GM21515 (cell line): Measurements from ENCODE around the gene B4GALT5.

Experiments
- ATAC-seq: cut with Tn5 transposase; IDR thresholded peaks from one replicate; pipeline ENCODE4 v1.9.1; 2021; ENCODE audit not compliant: unreplicated experiment

B4GALT5 gene

GRCh38 chr20:49701241-49701790, 12.4 kb downstream of the B4GALT5 start:
- ATAC-seq = no peak

DNA sequence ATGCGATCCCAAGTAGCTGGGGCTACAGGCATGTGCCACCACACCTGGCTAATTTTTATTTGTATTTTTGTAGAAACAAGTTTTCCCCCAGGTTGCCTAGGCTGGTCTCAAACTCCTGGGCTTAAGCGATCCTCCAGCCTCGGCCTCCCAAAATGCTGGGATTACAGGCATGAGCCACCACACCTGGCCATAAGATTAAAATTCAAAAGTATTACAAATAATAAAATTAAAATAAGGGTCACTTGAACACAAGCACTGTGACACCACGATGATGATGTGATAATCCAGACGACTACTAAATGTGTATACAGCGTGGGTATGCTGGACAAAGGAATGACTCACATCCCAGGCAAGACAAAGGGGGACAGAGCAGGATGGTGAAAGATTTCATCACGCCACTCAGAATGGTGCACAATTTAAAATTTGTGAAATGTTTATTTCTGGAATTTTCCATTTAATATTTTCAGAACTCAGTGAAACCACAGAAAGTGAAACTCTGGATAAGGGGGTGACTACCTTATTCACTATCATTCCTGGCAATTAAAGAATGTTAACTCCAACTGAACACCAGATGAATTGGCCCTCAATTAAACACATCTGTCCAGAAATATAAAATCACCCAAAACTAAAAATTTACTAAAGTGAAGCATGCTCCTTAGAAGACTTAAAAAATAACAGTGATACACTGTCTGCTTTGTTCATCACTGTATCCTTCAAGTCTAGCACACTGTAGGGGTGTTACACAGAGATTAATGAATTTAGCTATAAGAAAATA, 13.1 kb downstream of the B4GALT5 start:
- ATAC-seq = no peak

DNA sequence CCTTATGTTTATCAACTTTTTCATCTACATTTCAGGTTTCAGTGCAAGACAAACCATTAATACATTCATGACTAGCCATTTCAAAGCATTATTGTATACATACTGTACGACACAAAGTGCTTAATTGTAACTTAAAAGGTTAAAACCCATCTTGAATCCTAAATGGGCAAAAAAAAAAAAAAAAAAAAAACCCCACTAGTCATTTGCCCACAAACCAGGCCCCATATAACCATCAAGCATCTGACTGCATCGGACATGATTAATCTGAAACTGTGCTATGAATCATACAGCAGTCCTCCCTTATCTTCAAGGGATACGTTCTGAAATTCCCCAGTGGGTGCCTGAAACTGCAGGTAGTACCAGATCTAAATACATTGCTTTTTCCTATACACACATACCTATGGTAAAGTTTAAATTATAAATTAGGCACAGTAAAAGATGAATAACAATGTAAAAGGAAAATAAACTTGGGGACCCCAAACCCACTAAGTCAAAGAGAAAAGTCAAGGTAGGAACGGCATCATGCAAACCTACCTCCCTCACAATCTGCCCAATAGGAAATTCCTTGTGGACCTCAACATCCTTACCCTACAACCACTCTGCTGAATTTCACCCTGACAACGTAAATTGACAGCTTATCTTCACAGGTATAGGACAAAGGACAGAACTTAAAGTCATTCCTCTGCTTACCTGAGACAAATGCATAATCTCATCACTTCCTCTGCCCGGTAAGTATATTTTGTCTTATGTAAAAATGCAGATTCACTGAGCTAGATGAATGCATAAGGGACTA, 14.3 kb downstream of the B4GALT5 start:
- peak; percentile 75 for ATAC-seq

DNA sequence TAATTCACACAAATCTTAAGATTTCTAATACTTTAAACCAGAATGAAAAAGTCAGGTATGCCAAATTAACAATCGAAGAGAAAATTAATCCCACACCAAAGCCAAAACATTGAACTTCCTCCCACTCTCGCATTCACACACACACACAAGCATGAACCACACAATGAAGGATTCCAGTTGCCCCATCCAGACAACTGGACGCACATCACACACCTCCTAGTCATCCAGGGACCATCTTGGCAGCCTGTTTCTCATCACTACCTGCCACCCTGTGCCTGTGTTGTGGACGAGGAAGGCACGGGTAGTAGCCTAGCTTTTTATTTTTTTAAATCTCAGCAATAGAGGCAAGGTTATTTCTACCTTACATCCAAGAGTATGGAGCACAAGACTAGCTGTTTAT, 15.2 kb downstream of the B4GALT5 start:
- no peak for ATAC-seq

GRCh38 chr20:49697071-49697470, 16.6 kb downstream of the B4GALT5 start:
- ATAC-seq = no peak

DNA sequence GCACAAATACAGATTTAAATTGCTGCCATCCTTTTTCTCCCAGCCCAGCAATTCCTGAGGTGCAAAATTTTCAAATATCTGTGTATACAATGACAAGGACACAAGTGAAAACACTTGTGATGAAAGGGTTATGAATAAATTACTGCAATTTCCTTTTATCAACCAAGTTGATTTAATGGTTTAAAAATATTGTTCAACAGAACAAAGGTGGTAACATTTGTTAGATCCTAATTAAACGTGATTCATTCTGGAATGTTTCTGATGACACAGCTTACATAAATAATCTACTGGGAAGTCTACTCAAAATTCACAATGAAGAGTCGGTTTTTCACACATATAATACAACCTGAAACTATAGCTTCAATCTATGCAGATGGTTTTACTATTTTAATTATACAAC, 17.1 kb downstream of the B4GALT5 start:
- ATAC-seq = no peak

- no peak for ATAC-seq
Measured at GRCh38 chr20:49695830-49696229, 17.8 kb downstream of the B4GALT5 start.

DNA sequence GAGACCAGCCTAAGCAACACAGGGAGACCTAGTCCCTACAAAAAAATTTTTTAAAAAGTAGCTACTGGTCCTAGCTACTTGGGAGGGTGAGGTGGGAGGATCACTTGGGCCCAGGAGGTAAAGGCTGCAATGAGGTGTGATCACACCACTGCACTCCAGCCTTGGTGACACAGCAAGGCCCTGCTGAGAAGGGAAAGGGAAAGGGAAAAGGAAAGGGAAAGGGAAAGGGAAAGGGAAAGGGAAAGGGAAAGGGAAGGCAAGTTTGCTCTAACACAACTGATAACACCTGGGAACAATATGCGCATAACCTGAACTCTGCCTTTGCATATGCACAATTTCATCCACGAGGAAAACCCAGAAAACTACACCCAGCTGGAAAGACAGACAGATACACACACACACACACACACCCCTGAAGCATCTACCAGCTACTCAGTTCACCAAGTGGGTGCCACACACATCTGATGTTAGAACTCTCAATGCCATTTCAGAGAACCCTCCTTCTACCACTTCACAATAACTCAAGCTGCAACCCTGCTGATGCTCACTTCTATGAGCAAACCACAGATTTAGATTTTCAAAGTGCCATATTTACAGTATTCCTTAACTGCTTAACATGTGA, 19.1 kb downstream of the B4GALT5 start:
- no peak for ATAC-seq

- ATAC-seq = no peak
Measured at GRCh38 chr20:49693435-49694171, 20.1 kb downstream of the B4GALT5 start.

- no peak for ATAC-seq
Measured at GRCh38 chr20:49692941-49693340, 20.7 kb downstream of the B4GALT5 start.

- ATAC-seq = no peak
Measured at GRCh38 chr20:49691818-49692568, 21.7 kb downstream of the B4GALT5 start.

DNA sequence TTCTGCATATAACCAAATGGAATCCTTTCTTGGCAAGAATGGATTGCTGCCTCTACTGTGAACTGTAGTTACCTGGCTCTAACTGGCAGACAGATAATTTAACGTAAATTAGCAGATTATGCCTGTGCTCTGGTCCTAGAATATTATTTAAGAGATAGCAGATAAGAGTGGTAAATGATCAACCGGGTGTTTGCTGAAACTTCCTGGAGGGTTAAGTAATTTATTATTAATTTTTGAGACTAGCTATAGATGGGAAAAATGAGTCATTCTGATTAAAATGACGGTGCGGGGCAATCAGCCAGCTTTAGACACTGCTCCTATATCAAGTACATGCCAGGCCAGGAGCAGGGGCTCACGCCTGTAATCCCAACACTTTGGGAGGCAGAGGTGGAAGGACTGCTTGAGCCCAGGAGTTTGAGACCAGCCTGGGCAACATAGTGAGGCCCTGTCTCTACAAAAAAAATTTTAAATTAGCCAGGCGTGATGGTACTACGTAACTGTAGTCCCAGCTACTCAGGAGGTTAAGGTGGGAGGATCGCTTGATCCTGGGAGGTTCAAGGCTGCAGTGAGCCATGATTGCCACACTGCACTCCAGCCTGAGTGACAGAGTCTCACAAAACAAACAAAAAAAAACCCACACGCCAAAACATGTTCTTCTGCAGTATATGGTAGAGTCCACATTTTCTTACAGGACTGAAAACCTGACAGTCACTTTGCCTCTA, 22.6 kb downstream of the B4GALT5 start:
- no peak for ATAC-seq

GRCh38 chr20:49687595-49688567, 25.8 kb downstream of the B4GALT5 start:
- no peak for ATAC-seq

DNA sequence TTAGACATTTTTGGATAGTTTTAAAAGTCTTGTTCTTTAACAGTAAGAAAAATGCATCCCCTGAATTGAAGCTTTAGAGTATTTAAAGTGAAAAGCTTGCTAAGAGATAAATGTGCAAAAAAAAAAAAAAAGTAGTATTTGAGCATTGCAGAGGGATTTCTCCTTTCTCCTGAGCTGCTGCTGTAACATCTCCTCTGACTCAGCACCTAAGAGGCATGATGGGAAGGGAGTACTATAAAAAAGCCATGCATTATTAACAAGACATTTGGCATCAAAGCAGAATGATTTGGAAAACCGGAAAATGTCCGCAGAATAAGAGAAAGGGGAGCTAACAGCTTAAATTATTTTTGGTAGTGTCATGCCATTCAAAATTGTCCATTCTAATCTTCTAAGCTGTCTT, 27.9 kb downstream of the B4GALT5 start:
- no peak for ATAC-seq

- no peak for ATAC-seq
Measured at GRCh38 chr20:49685161-49685601, 28.5 kb downstream of the B4GALT5 start.

DNA sequence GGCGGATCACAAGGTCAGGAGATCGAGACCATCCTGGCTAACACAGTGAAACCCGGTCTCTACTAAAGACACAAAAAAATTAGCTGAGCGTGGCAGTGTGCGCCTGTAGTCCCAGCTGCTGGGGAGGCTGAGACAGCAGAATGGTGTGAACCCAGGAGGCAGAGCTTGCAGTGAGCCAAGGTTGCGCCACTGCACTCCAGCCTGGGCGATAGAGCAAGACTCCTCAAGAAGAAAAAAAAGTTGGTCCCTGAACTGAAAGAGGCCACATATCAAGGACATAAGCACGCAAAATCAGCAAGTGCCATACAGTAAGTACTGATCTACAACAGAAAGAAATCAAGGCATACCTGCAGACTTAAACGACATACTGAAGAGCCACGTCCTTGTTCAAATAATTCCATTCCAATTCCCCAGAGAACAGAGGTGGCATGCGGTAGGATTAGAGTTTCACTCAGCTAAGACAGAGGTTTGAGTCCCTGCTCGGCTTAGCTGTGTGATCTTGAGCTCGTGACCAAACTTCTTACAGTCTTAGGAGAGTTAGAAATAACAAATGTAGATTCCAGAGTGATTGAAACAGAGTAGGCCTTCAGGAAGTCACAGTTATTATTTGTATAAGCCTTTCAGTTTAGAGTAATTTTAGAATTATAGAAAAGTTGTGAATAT, 29.2 kb downstream of the B4GALT5 start:
- ATAC-seq = no peak

DNA sequence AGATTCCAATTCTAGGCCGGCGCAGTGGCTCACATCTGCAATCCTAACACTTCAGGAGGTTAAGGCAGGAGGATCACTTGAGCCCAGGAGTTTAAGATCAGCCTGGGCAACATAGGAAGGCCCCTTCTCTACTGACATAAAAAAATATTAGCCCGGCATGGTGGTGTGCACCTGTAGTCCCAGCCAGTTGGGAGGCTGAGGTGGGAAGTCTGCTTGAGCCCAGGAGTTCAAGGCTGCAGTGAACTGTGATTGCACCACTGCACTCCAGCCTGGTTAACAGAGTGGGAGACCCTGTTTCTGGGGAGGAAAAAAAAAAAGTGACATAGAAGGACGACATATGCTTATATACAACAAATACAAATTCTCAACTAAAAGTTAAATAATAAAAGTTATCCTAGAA, 30.9 kb downstream of the B4GALT5 start:
- ATAC-seq = no peak

- no peak for ATAC-seq
Measured at GRCh38 chr20:49682278-49682677, 31.4 kb downstream of the B4GALT5 start.
